ENCODE results near the gene SLC6A5. TPM values are rescaled to one million over a fixed set of nuclear protein-coding genes. Genes with fewer than 3 reads are reported as not detected.

The SLC6A5 gene
- total and polyA plus RNA-seq, 2 of the 8 experiments (the other 6 are each of a cell fraction or from before 2014, with no cell fraction given), result not detected

GRCh38 chr11:20599221-20600019 lies at the start of gene SLC6A5 (continued):
- no peak; the same call in 1 of the 2 replicates for TF ChIP-seq ATF2 (IDR thresholded peaks at IDR 0.05; ENCODE audit: low read length)
- TF ChIP-seq KDM4A (IDR thresholded peaks at IDR 0.05; ENCODE audit: low read depth, low read length, severe bottlenecking), result no peak
- TF ChIP-seq NRF1 (IDR thresholded peaks at IDR 0.05; ENCODE audit: low read depth, low read length), result no peak
- TF ChIP-seq BACH1 (IDR thresholded peaks at IDR 0.05; ENCODE audit: low read length), result no peak
- TF ChIP-seq RAD21 (IDR thresholded peaks at IDR 0.05 in 1 of 2, conservative IDR thresholded peaks at IDR 0.05 in 1 of 2; ENCODE audit: low read depth in 2 of 2, low read length in 2 of 2), result peak in 1 of 2 experiments; percentile 35; a peak in 2 of 4 replicates
- TF ChIP-seq CHD7 (IDR thresholded peaks at IDR 0.05; ENCODE audit: insufficient replicate concordance, low read length), result no peak
- TF ChIP-seq GABPA (IDR thresholded peaks at IDR 0.05; ENCODE audit: borderline replicate concordance, insufficient read depth, low read length), result peak; percentile 67; the same call in 1 of the 2 replicates
